ENCODE results near the gene OCA2.

DNA sequence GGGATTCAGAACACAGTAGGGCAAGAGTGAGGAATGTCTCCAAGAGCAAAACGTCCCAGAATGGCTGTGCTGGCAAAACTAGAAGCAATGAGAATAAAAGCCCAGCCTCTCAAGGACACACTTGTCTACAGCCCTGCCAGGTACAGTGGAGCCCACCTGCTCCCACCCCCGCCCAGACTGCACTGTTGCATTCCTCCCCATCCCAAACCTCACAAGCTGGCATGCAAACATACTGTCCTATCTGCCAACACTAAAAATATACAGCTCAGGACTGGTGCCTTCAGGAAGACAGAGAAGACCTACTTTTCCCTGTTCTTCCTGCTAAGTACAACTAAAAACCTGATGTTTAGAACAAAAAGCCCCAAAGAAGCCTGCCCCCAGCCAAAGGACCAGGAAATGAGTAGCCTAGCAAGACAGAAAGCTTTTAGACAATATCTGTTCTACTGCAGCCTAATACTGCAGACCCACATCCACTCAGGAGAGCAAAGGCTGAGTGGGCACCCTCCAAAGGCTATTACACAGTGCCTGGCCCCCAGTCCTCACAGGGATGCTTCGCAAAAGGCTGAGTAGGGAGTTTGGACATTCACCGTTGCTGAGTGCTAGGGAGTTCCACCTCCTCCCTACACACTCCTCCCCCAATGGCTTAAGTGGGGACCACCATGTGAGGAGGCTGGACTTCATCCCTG, 13.5 kb downstream of the OCA2 start:
- TF ChIP-seq, protein P1, sequence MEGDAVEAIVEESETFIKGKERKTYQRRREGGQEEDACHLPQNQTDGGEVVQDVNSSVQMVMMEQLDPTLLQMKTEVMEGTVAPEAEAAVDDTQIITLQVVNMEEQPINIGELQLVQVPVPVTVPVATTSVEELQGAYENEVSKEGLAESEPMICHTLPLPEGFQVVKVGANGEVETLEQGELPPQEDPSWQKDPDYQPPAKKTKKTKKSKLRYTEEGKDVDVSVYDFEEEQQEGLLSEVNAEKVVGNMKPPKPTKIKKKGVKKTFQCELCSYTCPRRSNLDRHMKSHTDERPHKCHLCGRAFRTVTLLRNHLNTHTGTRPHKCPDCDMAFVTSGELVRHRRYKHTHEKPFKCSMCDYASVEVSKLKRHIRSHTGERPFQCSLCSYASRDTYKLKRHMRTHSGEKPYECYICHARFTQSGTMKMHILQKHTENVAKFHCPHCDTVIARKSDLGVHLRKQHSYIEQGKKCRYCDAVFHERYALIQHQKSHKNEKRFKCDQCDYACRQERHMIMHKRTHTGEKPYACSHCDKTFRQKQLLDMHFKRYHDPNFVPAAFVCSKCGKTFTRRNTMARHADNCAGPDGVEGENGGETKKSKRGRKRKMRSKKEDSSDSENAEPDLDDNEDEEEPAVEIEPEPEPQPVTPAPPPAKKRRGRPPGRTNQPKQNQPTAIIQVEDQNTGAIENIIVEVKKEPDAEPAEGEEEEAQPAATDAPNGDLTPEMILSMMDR (conservative IDR thresholded peaks at IDR 0.05; ENCODE audit: low read length): no peak
- TF ChIP-seq EZH2phosphoT487 (IDR thresholded peaks at IDR 0.05; ENCODE audit: borderline replicate concordance, low read depth, low read length): no peak
